IMR-90 (cell line): ENCODE results near the gene NEURL1. TPM values are rescaled to one million over a fixed set of nuclear protein-coding genes. Genes with fewer than 3 reads are reported as not detected.

Source experiments
- ATAC-seq: fragments of 200-7000 bp; cut with Tn5 transposase; 2 replicates; pipeline ENCODE4 v1.9.1; 2020; ENCODE audit warnings: low read depth, mild to moderate bottlenecking, moderate library complexity
- BruUV-seq: library from RNA; stranded (reverse); fragments of 400-500 nt; replicated peaks from 2 replicates; lab custom pipeline; 2021; lab: Mats Ljungman, UMichigan
- CTCF ChIA-PET: fragments of 300-600 bp; formaldehyde crosslinking; extraction: SDS; loops from one replicate; lab custom pipeline; 2021; ENCODE audit warnings: antibody characterized with exemption; lab: Yijun Ruan, JAX
- POLR2A ChIA-PET: fragments of 300-600 bp; sonication (Branson Sonifier 250); formaldehyde crosslinking; loops from one replicate; lab custom pipeline; 2022; ENCODE audit warnings: antibody characterized with exemption; ENCODE audit not compliant: unreplicated experiment; lab: Charles Lee
- DNase-seq: peaks from one replicate; pipeline ENCODE4 v3.0.0; 2013
- H2AFZ ChIP-seq: replicated peaks from 2 replicates; pipeline ENCODE3; 2013; ENCODE audit warnings: low read length, mild to moderate bottlenecking; ENCODE audit not compliant: poor library complexity
- H2AK5ac ChIP-seq: 2 replicates; pipeline ENCODE4 v1.6.1; 2013; ENCODE audit warnings: low read depth, low read length, inconsistent platforms
- H2AK9ac ChIP-seq: replicated peaks from 2 replicates; pipeline ENCODE3; 2013; ENCODE audit warnings: mild to moderate bottlenecking, low read depth, low read length, moderate library complexity; ENCODE audit not compliant: poor library complexity
- H2BK120ac ChIP-seq: 2 replicates; pipeline ENCODE4 v1.6.1; 2013; ENCODE audit warnings: low read depth, low read length, inconsistent platforms
- H2BK15ac ChIP-seq: 3 replicates; pipeline ENCODE4 v1.6.1; 2013; ENCODE audit warnings: low read depth, low read length, inconsistent platforms
- H2BK20ac ChIP-seq: 2 replicates; pipeline ENCODE4 v1.6.1; 2013; ENCODE audit warnings: low read depth, mild to moderate bottlenecking, inconsistent platforms, low read length, moderate library complexity
- H2BK5ac ChIP-seq: 2 replicates; pipeline ENCODE4 v1.6.1; 2013; ENCODE audit warnings: mild to moderate bottlenecking, low read depth, low read length, inconsistent platforms; ENCODE audit not compliant: poor library complexity, severe bottlenecking
- H3K14ac ChIP-seq: replicated peaks from 2 replicates; pipeline ENCODE4 v1.6.1; 2013; ENCODE audit warnings: low read depth, low read length, inconsistent platforms
- H3K18ac ChIP-seq: 2 replicates; pipeline ENCODE4 v1.6.1; 2013; ENCODE audit warnings: low read depth, low read length, control low read depth
- H3K23ac ChIP-seq: 2 replicates; pipeline ENCODE4 v1.6.1; 2013; ENCODE audit warnings: low read depth, low read length, inconsistent platforms
- H3K27ac ChIP-seq: 2 replicates; pipeline ENCODE4 v1.5.1; 2013; ENCODE audit warnings: mild to moderate bottlenecking, control low read depth, low read length; ENCODE audit not compliant: insufficient read depth
- H3K27me3 ChIP-seq: 2 replicates; pipeline ENCODE4 v1.6.1; 2013; ENCODE audit warnings: low read length; ENCODE audit not compliant: control insufficient read depth, insufficient read depth
- H3K36me3 ChIP-seq: 2 replicates; pipeline ENCODE4 v1.6.1; 2013; ENCODE audit warnings: low read length, mixed read lengths; ENCODE audit not compliant: control insufficient read depth, insufficient read depth
- H3K4ac ChIP-seq: 2 replicates; pipeline ENCODE4 v1.6.1; 2013; ENCODE audit warnings: low read depth, low read length, inconsistent platforms
- H3K4me1 ChIP-seq: 2 replicates; pipeline ENCODE4 v1.6.1; 2013; ENCODE audit warnings: low read length, mixed read lengths; ENCODE audit not compliant: control insufficient read depth, insufficient read depth
- H3K4me2 ChIP-seq: 2 replicates; pipeline ENCODE4 v1.6.1; 2013; ENCODE audit warnings: low read depth, mild to moderate bottlenecking, control low read depth, low read length, moderate library complexity
- H3K4me3 ChIP-seq: 2 replicates; pipeline ENCODE4 v1.5.1; 2013; ENCODE audit warnings: low read depth, mild to moderate bottlenecking, control low read depth, low read length, moderate library complexity; ENCODE audit not compliant: insufficient read depth
- H3K56ac ChIP-seq: 2 replicates; pipeline ENCODE4 v1.6.1; 2013; ENCODE audit warnings: low read length, inconsistent platforms; ENCODE audit not compliant: insufficient read depth; ENCODE audit errors: extremely low read depth
- H3K79me1 ChIP-seq, 2 experiments: 2 replicates each; pipeline ENCODE4 v1.6.1; 2013; ENCODE audit warnings: low read length in 2 of 2, inconsistent platforms in 1 of 2, low read depth in 1 of 2
- H3K9ac ChIP-seq: 2 replicates; pipeline ENCODE4 v1.6.1; 2013; ENCODE audit warnings: low read depth, low read length, control low read depth
- H3K9me1 ChIP-seq: 2 replicates; pipeline ENCODE4 v1.6.1; 2013; ENCODE audit warnings: low read length, inconsistent platforms; ENCODE audit not compliant: insufficient read depth
- H3K9me3 ChIP-seq: 2 replicates; pipeline ENCODE4 v1.6.1; 2013; ENCODE audit warnings: low read length; ENCODE audit not compliant: control insufficient read depth, insufficient read depth
- H4K20me1 ChIP-seq: 2 replicates; pipeline ENCODE4 v1.6.1; 2013; ENCODE audit warnings: low read length, inconsistent platforms; ENCODE audit not compliant: insufficient read depth
- H4K5ac ChIP-seq: 2 replicates; pipeline ENCODE4 v1.6.1; 2013; ENCODE audit warnings: mild to moderate bottlenecking, low read depth, low read length, control low read depth
- H4K8ac ChIP-seq, 2 experiments: 2 replicates each; pipeline ENCODE4 v1.6.1; 2013; ENCODE audit warnings: low read depth in 2 of 2, low read length in 2 of 2, control low read depth in 1 of 2, inconsistent platforms in 1 of 2
- H4K91ac ChIP-seq: 2 replicates; pipeline ENCODE4 v1.6.1; 2013; ENCODE audit warnings: low read depth, low read length, inconsistent platforms; ENCODE audit not compliant: insufficient read depth
- BHLHE40 ChIP-seq: fragments of 150-350 bp; IDR thresholded peaks from 2 replicates; pipeline ENCODE4 v1.6.1; 2016; ENCODE audit warnings: mild to moderate bottlenecking, low read depth, low read length
- CEBPB ChIP-seq: IDR thresholded peaks from 2 replicates; pipeline ENCODE4 v1.6.1; 2012; ENCODE audit warnings: low read depth, low read length, improper control_type of control experiment
- MAFK ChIP-seq: IDR thresholded peaks from 2 replicates; pipeline ENCODE4 v1.6.1; 2012; ENCODE audit warnings: low read depth, low read length, improper control_type of control experiment
- MAZ ChIP-seq: IDR thresholded peaks from 2 replicates; pipeline ENCODE4 v1.6.1; 2012; ENCODE audit warnings: low read depth, mild to moderate bottlenecking, low read length, improper control_type of control experiment, moderate library complexity, borderline replicate concordance
- MXI1 ChIP-seq: IDR thresholded peaks from 2 replicates; pipeline ENCODE4 v1.6.1; 2012; ENCODE audit warnings: low read depth, mild to moderate bottlenecking, low read length, moderate library complexity, borderline replicate concordance
- NFE2L2 ChIP-seq: fragments of 150-350 bp; IDR thresholded peaks from 2 replicates; pipeline ENCODE4 v1.6.1; 2016; ENCODE audit warnings: low read depth, mild to moderate bottlenecking, low read length
- POLR2A ChIP-seq: IDR thresholded peaks from 2 replicates; pipeline ENCODE4 v1.6.1; 2012; ENCODE audit warnings: mild to moderate bottlenecking, low read depth, low read length
- RAD21 ChIP-seq: IDR thresholded peaks from 2 replicates; pipeline ENCODE4 v1.6.1; 2012; ENCODE audit warnings: low read length, improper control_type of control experiment
- RCOR1 ChIP-seq: IDR thresholded peaks from 2 replicates; pipeline ENCODE4 v1.6.1; 2012; ENCODE audit warnings: mild to moderate bottlenecking, low read length, improper control_type of control experiment; ENCODE audit not compliant: insufficient replicate concordance
- RFX5 ChIP-seq: IDR thresholded peaks from 2 replicates; pipeline ENCODE4 v1.8.0; 2012; ENCODE audit warnings: low read depth, mild to moderate bottlenecking, low read length, moderate library complexity
- USF2 ChIP-seq: fragments of 150-350 bp; IDR thresholded peaks from 2 replicates; pipeline ENCODE4 v1.6.1; 2017; ENCODE audit warnings: mild to moderate bottlenecking, antibody characterized with exemption, low read length, low read depth
- WGBS, 2 experiments: methylation state at CpG; one replicate each; pipeline versions ENCODE4 v1.1.5 to v1.1.7; 2013; ENCODE audit warnings: missing lambda C conversion rate in 2 of 2; ENCODE audit not compliant: insufficient read length in 1 of 2; ENCODE audit errors: extremely low coverage in 2 of 2; 5-methylcytosine and 5-hydroxymethylcytosine counted together
- dilution Hi-C: fragments of 300-500 bp; cut with HindIII; formaldehyde crosslinking; loops from one replicate; pipeline ENCODE4 v1.14.3; 2018; ENCODE audit warnings: low sequenced_read_pairs; ENCODE audit not compliant: unreplicated experiment
- in situ Hi-C: fragments of 300-500 bp; cut with MboI; formaldehyde crosslinking; loops from 3 replicates; pipeline ENCODE4 v1.14.3; 2019; ENCODE audit warnings: low sequenced_read_pairs, inconsistent platforms, mixed read lengths
- intact Hi-C: fragments of 100-400 bp; cut with micrococcal nuclease; formaldehyde crosslinking; loops from 2 replicates; pipeline ENCODE4 v1.10.0; 2022
- polyA plus RNA-seq, 3 experiments: library from polyadenylated mRNA; depleted of rRNA; stranded (reverse); fragments of >200 nt; gene quantifications; 2 replicates each; pipeline ENCODE4 v1.2.3, GENCODE V29; 2012; ENCODE audit warnings: low replicate concordance in 1 of 3
- total RNA-seq: library from RNA; depleted of rRNA; stranded (reverse); fragments of >200 nt; gene quantifications from 2 replicates; pipeline ENCODE4 v1.2.3, GENCODE V29; 2012

NEURL1 gene
- total and polyA plus RNA-seq, 2 of the 4 experiments (the other 2 are of a cell fraction) = 0.36 to 0.82 TPM

DNA sequence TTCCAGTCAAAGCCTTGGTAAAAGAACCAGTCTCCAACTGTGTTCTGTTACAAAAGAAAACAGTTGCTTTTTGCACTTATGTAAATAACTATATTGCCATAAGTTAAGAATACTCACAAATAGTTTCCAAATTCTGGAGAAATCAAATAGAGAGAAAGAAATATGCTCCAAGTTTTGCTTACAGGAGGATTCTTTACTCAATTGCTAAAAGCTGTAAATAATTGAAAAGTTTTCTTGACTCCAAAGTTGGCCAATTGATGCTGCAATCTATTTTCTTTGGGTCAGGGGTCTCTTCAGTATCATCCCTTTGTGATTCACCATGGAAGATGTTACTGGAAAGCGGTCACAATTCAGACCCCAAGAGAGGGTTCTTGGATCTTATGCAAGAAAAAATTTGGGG, 36.0 kb downstream of the NEURL1 start:
- intact Hi-C loops (no loop called here), dilution Hi-C loops (no loop called here), in situ Hi-C loops (no loop called here)
- H4K8ac ChIP-seq = no peak overlapping the region
- H3K9me1 ChIP-seq = no peaks in the 10 kb centered on the region
- H2BK120ac ChIP-seq = no peak overlapping the region
- POLR2A ChIA-PET = no interaction called here
- H3K27me3 ChIP-seq = peaks cover 10% of the 10 kb centered on the region
- no CpG with 5 or more reads among the region's 1 CpG for WGBS, 2 experiments
- H3K14ac ChIP-seq = no peak overlapping the region
- H2BK15ac ChIP-seq = no peak overlapping the region
- no peak overlapping the region for H3K9ac ChIP-seq
- H3K4me3 ChIP-seq = no peak overlapping the region
- H3K79me1 ChIP-seq = no peaks in the 10 kb centered on the region
- no peak overlapping the region for H3K4me2 ChIP-seq
- no peak overlapping the region for H2BK20ac ChIP-seq
- no peak overlapping the region for H4K91ac ChIP-seq
- peaks cover 14% of the 10 kb centered on the region for H3K9me3 ChIP-seq
- TF ChIP-seq RFX5 = no peak
- no peak for TF ChIP-seq NFE2L2
- TF ChIP-seq RAD21 = no peak
- no peak for TF ChIP-seq CEBPB
- TF ChIP-seq BHLHE40 = no peak
- no peak for TF ChIP-seq MXI1
- no peak for TF ChIP-seq POLR2A
- no peak for TF ChIP-seq RCOR1
- no peak for TF ChIP-seq USF2
- no peak for TF ChIP-seq MAFK
- no peak for TF ChIP-seq MAZ
- H2AK5ac ChIP-seq = no peak overlapping the region
- CTCF ChIA-PET = no interaction called here
- no peak overlapping the region for H3K23ac ChIP-seq
- H2BK5ac ChIP-seq = no peak overlapping the region
- no peak overlapping the region for H4K5ac ChIP-seq
- BruUV-seq = no TSS peak
- H2AK9ac ChIP-seq = no peak overlapping the region
- no peaks in the 10 kb centered on the region for H4K20me1 ChIP-seq
- no peak overlapping the region for H3K4ac ChIP-seq
- no peak overlapping the region for H3K27ac ChIP-seq
- H3K18ac ChIP-seq = no peak overlapping the region
- H2AFZ ChIP-seq = no peak overlapping the region
- DNase-seq = no peak
- no peak for ATAC-seq
- H3K4me1 ChIP-seq = no peaks in the 10 kb centered on the region
- H3K56ac ChIP-seq = no peak overlapping the region
- no peaks in the 10 kb centered on the region for H3K36me3 ChIP-seq
